ENCODE measurements around the gene CCDC197.

The CCDC197 gene

GRCh38 chr14:94037954-94038353 lies 40.9 kb downstream of the CCDC197 start:
- Histone ChIP-seq H3K9ac (ENCODE audit: low read length in 2 of 2) (no peak overlapping the region), H3K27ac (ENCODE audit: low read length) (no peak overlapping the region)

GRCh38 chr14:94038510-94038909 lies 41.4 kb downstream of the CCDC197 start:
- Histone ChIP-seq H3K27me3 (ENCODE audit: control insufficient read depth in 1 of 2, insufficient read depth in 2 of 2, low read length in 2 of 2) (no peaks in the 10 kb centered on the region), H3K9me3 (ENCODE audit: control insufficient read depth in 2 of 2, low read length in 2 of 2) (no peaks in the 10 kb centered on the region), H3K27ac (ENCODE audit: low read length) (no peak overlapping the region), H3K4me3 (ENCODE audit: low read length in 2 of 2) (no peak overlapping the region), H3K36me3 (ENCODE audit: control insufficient read depth in 2 of 2, insufficient read depth in 2 of 2, low read length in 2 of 2) (peaks cover 2% of the 10 kb centered on the region in 2 donors), H3K9ac (ENCODE audit: low read length in 2 of 2) (no peak overlapping the region), H3K4me1 (ENCODE audit: control insufficient read depth, insufficient read depth, low read length) (peaks cover 11% of the 10 kb centered on the region)

More at GRCh38 chr14:94037954-94038353, 40.9 kb downstream of the CCDC197 start:
- no peaks in the 10 kb centered on the region for H3K9me3 ChIP-seq (ENCODE audit: control insufficient read depth in 2 of 2, low read length in 2 of 2)
- peaks cover 11% of the 10 kb centered on the region for H3K4me1 ChIP-seq (ENCODE audit: control insufficient read depth, insufficient read depth, low read length)
- no peaks in the 10 kb centered on the region for H3K27me3 ChIP-seq (ENCODE audit: control insufficient read depth in 1 of 2, insufficient read depth in 2 of 2, low read length in 2 of 2)
- no peaks in the 10 kb centered on the region for H3K36me3 ChIP-seq (ENCODE audit: control insufficient read depth in 2 of 2, insufficient read depth in 2 of 2, low read length in 2 of 2)
- no peak overlapping the region for H3K4me3 ChIP-seq (ENCODE audit: low read length in 2 of 2)

GRCh38 chr14:94038921-94039629 lies 42.0 kb downstream of the CCDC197 start:
- Histone ChIP-seq H3K9me3 (ENCODE audit: control insufficient read depth in 2 of 2, low read length in 2 of 2) (no peaks in the 10 kb centered on the region), H3K4me3 (ENCODE audit: low read length in 2 of 2) (no peak overlapping the region), H3K9ac (ENCODE audit: low read length in 2 of 2) (no peak overlapping the region), H3K4me1 (ENCODE audit: control insufficient read depth, insufficient read depth, low read length) (peaks cover 11% of the 10 kb centered on the region), H3K27ac (ENCODE audit: low read length) (no peak overlapping the region), H3K36me3 (ENCODE audit: control insufficient read depth in 2 of 2, insufficient read depth in 2 of 2, low read length in 2 of 2) (peaks cover 2 to 7% of the 10 kb centered on the region in 2 donors), H3K27me3 (ENCODE audit: control insufficient read depth in 1 of 2, insufficient read depth in 2 of 2, low read length in 2 of 2) (no peaks in the 10 kb centered on the region)

DNA sequence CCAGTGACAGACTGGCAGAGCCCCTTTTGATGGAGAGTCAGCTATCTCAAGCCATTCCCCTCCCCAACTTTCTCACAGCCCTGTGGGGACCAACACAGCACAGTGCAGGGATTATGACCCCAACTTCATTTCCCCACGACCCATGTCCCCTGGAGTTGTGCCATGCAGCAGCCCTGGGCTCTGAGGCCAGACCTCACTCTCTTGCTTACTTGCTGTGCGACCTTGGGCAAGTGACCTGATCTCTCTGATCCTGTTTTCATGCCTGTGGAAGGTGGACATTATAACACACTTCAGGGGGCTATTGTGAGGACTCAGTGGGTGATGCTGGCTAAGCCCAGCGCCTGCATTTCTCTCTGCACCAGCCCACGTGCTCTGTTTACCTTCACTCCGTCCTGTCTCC lies 43.1 kb downstream of the CCDC197 start:
- Histone ChIP-seq H3K36me3 (ENCODE audit: control insufficient read depth in 2 of 2, insufficient read depth in 2 of 2, low read length in 2 of 2) (peaks cover 8 to 10% of the 10 kb centered on the region in 2 donors), H3K27me3 (ENCODE audit: control insufficient read depth in 1 of 2, insufficient read depth in 2 of 2, low read length in 2 of 2) (no peaks in the 10 kb centered on the region), H3K4me1 (ENCODE audit: control insufficient read depth, insufficient read depth, low read length) (peaks cover 11% of the 10 kb centered on the region), H3K9ac (ENCODE audit: low read length in 2 of 2) (no peak overlapping the region), H3K27ac (ENCODE audit: low read length) (no peak overlapping the region), H3K9me3 (ENCODE audit: control insufficient read depth in 2 of 2, low read length in 2 of 2) (no peaks in the 10 kb centered on the region), H3K4me3 (ENCODE audit: low read length in 2 of 2) (no peak overlapping the region)

- no peak overlapping the region for H3K27ac ChIP-seq (ENCODE audit: low read length)
- H3K36me3 ChIP-seq (ENCODE audit: control insufficient read depth in 2 of 2, insufficient read depth in 2 of 2, low read length in 2 of 2): peaks cover 13 to 16% of the 10 kb centered on the region in 2 donors
- H3K4me1 ChIP-seq (ENCODE audit: control insufficient read depth, insufficient read depth, low read length): peaks cover 11% of the 10 kb centered on the region
- H3K4me3 ChIP-seq (ENCODE audit: low read length in 2 of 2): no peak overlapping the region
- H3K9me3 ChIP-seq (ENCODE audit: control insufficient read depth in 2 of 2, low read length in 2 of 2): no peaks in the 10 kb centered on the region
- H3K27me3 ChIP-seq (ENCODE audit: control insufficient read depth in 1 of 2, insufficient read depth in 2 of 2, low read length in 2 of 2): no peaks in the 10 kb centered on the region
- H3K9ac ChIP-seq (ENCODE audit: low read length in 2 of 2): no peak overlapping the region
Measured at GRCh38 chr14:94040796-94041195, 43.7 kb downstream of the CCDC197 start.

- Histone ChIP-seq H3K4me1 (ENCODE audit: control insufficient read depth, insufficient read depth, low read length) (peaks cover 10% of the 10 kb centered on the region), H3K36me3 (ENCODE audit: control insufficient read depth in 2 of 2, insufficient read depth in 2 of 2, low read length in 2 of 2) (peaks cover 13 to 18% of the 10 kb centered on the region in 2 donors), H3K27me3 (ENCODE audit: control insufficient read depth in 1 of 2, insufficient read depth in 2 of 2, low read length in 2 of 2) (no peaks in the 10 kb centered on the region), H3K9ac (ENCODE audit: low read length in 2 of 2) (no peak overlapping the region), H3K9me3 (ENCODE audit: control insufficient read depth in 2 of 2, low read length in 2 of 2) (no peaks in the 10 kb centered on the region), H3K4me3 (ENCODE audit: low read length in 2 of 2) (peak overlapping the region in 1 of 2 donors; percentile 1), H3K27ac (ENCODE audit: low read length) (no peak overlapping the region)
Measured at GRCh38 chr14:94041551-94042346, 44.6 kb downstream of the CCDC197 start.

- Histone ChIP-seq H3K27me3 (ENCODE audit: control insufficient read depth in 1 of 2, insufficient read depth in 2 of 2, low read length in 2 of 2) (no peaks in the 10 kb centered on the region), H3K27ac (ENCODE audit: low read length) (no peak overlapping the region), H3K36me3 (ENCODE audit: control insufficient read depth in 2 of 2, insufficient read depth in 2 of 2, low read length in 2 of 2) (peaks cover 17 to 27% of the 10 kb centered on the region in 2 donors), H3K9me3 (ENCODE audit: control insufficient read depth in 2 of 2, low read length in 2 of 2) (no peaks in the 10 kb centered on the region), H3K9ac (ENCODE audit: low read length in 2 of 2) (no peak overlapping the region), H3K4me3 (ENCODE audit: low read length in 2 of 2) (no peak overlapping the region), H3K4me1 (ENCODE audit: control insufficient read depth, insufficient read depth, low read length) (peaks cover 12% of the 10 kb centered on the region)
Measured at GRCh38 chr14:94042433-94043091, 45.5 kb downstream of the CCDC197 start.

DNA sequence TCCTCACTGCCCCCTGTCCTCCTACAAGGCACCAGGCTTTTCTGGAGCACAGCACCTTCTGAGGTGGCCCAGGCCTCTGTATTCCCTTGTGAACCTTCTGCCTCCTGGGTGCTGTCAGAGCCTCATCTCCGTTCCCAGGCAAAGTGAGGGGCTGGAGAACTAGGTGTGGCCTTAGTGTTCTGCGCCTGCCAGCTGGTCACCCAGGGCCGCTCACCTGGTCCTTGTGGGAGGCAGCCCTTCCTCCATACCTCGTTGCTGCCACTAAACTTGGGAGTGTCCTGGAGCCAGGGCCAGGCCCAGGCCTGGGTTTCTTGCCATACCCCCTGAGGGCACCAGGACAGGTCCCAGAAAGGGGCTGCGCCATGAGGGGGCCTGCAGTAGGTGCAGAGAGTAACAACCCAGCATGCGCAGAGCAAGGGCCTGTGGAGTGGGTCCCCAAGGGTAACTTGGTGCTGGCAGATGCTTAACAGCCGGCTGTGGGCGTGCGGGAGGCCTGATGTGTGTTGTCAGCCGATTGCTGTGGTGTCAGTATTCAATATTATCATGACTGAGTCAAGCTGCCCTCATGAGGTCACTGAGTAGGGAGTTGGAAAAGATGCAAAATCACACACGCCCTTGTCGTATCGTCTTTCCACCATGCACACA lies 46.1 kb downstream of the CCDC197 start:
- H3K36me3 ChIP-seq (ENCODE audit: control insufficient read depth in 2 of 2, insufficient read depth in 2 of 2, low read length in 2 of 2): peaks cover 24 to 32% of the 10 kb centered on the region in 2 donors
- H3K4me1 ChIP-seq (ENCODE audit: control insufficient read depth, insufficient read depth, low read length): peaks cover 12% of the 10 kb centered on the region
- no peaks in the 10 kb centered on the region for H3K9me3 ChIP-seq (ENCODE audit: control insufficient read depth in 2 of 2, low read length in 2 of 2)
- H3K27me3 ChIP-seq (ENCODE audit: control insufficient read depth in 1 of 2, insufficient read depth in 2 of 2, low read length in 2 of 2): no peaks in the 10 kb centered on the region
- H3K27ac ChIP-seq (ENCODE audit: low read length): no peak overlapping the region
- H3K9ac ChIP-seq (ENCODE audit: low read length in 2 of 2): no peak overlapping the region
- H3K4me3 ChIP-seq (ENCODE audit: low read length in 2 of 2): no peak overlapping the region

DNA sequence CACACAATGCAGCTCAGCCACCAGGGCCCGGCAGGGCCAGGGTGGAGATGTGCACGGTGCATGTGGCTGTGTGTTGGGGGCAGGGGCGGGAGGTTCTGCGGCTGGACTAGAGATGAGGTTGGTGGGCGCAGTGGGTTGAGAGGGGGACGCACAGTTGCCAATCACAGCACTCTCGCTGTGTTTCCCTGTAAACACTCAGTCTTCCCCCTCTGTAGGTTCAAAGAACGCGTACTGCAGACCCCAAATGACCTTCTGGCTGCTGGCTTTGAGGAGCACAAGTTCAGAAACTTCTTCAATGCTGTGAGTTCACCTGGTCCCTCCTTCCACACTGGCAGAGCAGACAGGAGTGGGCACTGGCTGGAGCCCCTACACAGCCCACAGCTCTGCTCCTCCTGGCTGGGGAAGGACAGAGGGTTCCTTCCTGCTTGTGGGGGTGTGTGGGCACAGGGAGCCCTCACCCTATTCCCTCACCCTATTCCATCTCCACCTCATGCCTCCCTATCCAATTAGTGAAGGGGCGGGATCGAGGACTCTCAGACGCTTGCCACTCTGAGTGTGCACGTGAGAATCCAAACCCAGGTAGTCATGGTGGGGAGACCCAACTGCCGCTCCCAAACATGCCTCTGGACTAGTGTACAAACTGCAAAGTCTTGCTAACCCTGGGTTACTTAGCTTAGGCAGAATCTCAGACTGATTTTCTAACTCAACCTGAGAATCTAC lies 46.8 kb downstream of the CCDC197 start:
- Histone ChIP-seq H3K9ac (ENCODE audit: low read length in 2 of 2) (no peak overlapping the region), H3K27ac (ENCODE audit: low read length) (no peak overlapping the region), H3K4me1 (ENCODE audit: control insufficient read depth, insufficient read depth, low read length) (peaks cover 14% of the 10 kb centered on the region), H3K36me3 (ENCODE audit: control insufficient read depth in 2 of 2, insufficient read depth in 2 of 2, low read length in 2 of 2) (peaks cover 31 to 39% of the 10 kb centered on the region in 2 donors), H3K9me3 (ENCODE audit: control insufficient read depth in 2 of 2, low read length in 2 of 2) (no peaks in the 10 kb centered on the region), H3K27me3 (ENCODE audit: control insufficient read depth in 1 of 2, insufficient read depth in 2 of 2, low read length in 2 of 2) (no peaks in the 10 kb centered on the region), H3K4me3 (ENCODE audit: low read length in 2 of 2) (no peak overlapping the region)

All from stomach smooth muscle (tissue), 2 donors.